CD4-positive, CD25-positive, alpha-beta regulatory T cell (primary cell): ENCODE measurements around the gene SLC5A7. TPM values are rescaled to one million over a fixed set of nuclear protein-coding genes. Genes with fewer than 3 reads are reported as not detected.

Experiments used
- ATAC-seq, 2 donors: fragments of 150-1000 bp; cut with Tn5 transposase; one replicate each; pipeline ENCODE4 v1.10.0; 2021; ENCODE audit warnings: low read depth in 2 of 2, moderate number of reproducible peaks in 2 of 2, moderate library complexity in 1 of 2
- DNase-seq, 3 donors: peaks; one replicate each; pipeline versions ENCODE4 v3.0.0 to v3.0.0-alpha.2; 2012 to 2022; ENCODE audit warnings: mixed read lengths in 1 of 3
- H3K27ac ChIP-seq: one replicate; pipeline ENCODE4 v1.7.0; 2013; ENCODE audit warnings: mild to moderate bottlenecking, low read length; ENCODE audit not compliant: insufficient read depth, poor library complexity, severe bottlenecking
- H3K27me3 ChIP-seq: one replicate; pipeline ENCODE4 v1.7.0; 2013; ENCODE audit warnings: low read length; ENCODE audit not compliant: control insufficient read depth, insufficient read depth
- H3K36me3 ChIP-seq: one replicate; pipeline ENCODE4 v1.7.0; 2013; ENCODE audit warnings: mild to moderate bottlenecking, low read length, moderate library complexity; ENCODE audit not compliant: control insufficient read depth, insufficient read depth
- H3K4me1 ChIP-seq: 2 replicates; pipeline ENCODE4 v1.7.0; 2013; ENCODE audit warnings: mild to moderate bottlenecking, low read length; ENCODE audit not compliant: insufficient read depth, control insufficient read depth, poor library complexity, severe bottlenecking
- H3K4me3 ChIP-seq: one replicate; pipeline ENCODE4 v1.7.0; 2013; ENCODE audit warnings: low read depth, mild to moderate bottlenecking, low read length, moderate library complexity
- H3K9me3 ChIP-seq, 2 experiments: 1 replicate in 1 of 2; 2 replicates in 1 of 2; pipeline ENCODE4 v1.7.0; 2013; ENCODE audit warnings: low read length in 2 of 2, mild to moderate bottlenecking in 1 of 2, moderate library complexity in 1 of 2; ENCODE audit not compliant: control insufficient read depth in 2 of 2
- H3K27ac Mint-ChIP-seq, 3 donors: one replicate each; pipeline ENCODE4 v1.8.0; 2020 to 2022; ENCODE audit warnings: mild to moderate bottlenecking in 3 of 3, mixed read lengths in 3 of 3, moderate library complexity in 2 of 3
- H3K27me3 Mint-ChIP-seq: one replicate; pipeline ENCODE4 v1.8.0; 2022; ENCODE audit warnings: mild to moderate bottlenecking, mixed read lengths
- H3K36me3 Mint-ChIP-seq: one replicate; pipeline ENCODE4 v1.8.0; 2020; ENCODE audit warnings: mixed read lengths
- H3K4me1 Mint-ChIP-seq, 4 donors: one replicate each; pipeline ENCODE4 v1.8.0; 2020 to 2022; ENCODE audit warnings: mixed read lengths in 4 of 4, mild to moderate bottlenecking in 1 of 4
- H3K4me3 Mint-ChIP-seq, 4 donors: one replicate each; pipeline ENCODE4 v1.8.0; 2020 to 2022; ENCODE audit warnings: mild to moderate bottlenecking in 4 of 4, mixed read lengths in 4 of 4, moderate library complexity in 3 of 4
- H3K9me3 Mint-ChIP-seq, 7 donors: one replicate each; pipeline ENCODE4 v1.8.0; 2020 to 2022; ENCODE audit warnings: mixed read lengths in 7 of 7, mild to moderate bottlenecking in 3 of 7, moderate library complexity in 2 of 7
- polyA plus RNA-seq, 4 donors: library from polyadenylated mRNA; unstranded; fragments of 300-500 nt; fragmentation: Illumina TruSeq; gene quantifications; one replicate each; pipeline ENCODE4 v1.2.3, GENCODE V29; 2021
- total RNA-seq: library from RNA; stranded (reverse); gene quantifications from one replicate; pipeline ENCODE4 v1.2.3, GENCODE V29; 2022

Gene SLC5A7
- total and polyA plus RNA-seq, 5 donors from 2014 or later: not detected

- no peaks in the 10 kb centered on the region for H3K9me3 ChIP-seq
- no peaks in the 10 kb centered on the region for H3K27me3 Mint-ChIP-seq
- no peak overlapping the region for H3K27ac Mint-ChIP-seq
- H3K9me3 Mint-ChIP-seq: peaks cover 0 to 5% (median 0%) of the 10 kb centered on the region in 7 donors
- ATAC-seq (no peak), DNase-seq (no peak)
- no peak overlapping the region for H3K4me3 ChIP-seq
- no peaks in the 10 kb centered on the region for H3K36me3 Mint-ChIP-seq
- no peaks in the 10 kb centered on the region for H3K4me1 ChIP-seq
- H3K27me3 ChIP-seq: no peaks in the 10 kb centered on the region
- no peaks in the 10 kb centered on the region for H3K4me1 Mint-ChIP-seq
- no peak overlapping the region for H3K4me3 Mint-ChIP-seq
- no peaks in the 10 kb centered on the region for H3K36me3 ChIP-seq
- no peak overlapping the region for H3K27ac ChIP-seq
These were observed 12.8 kb downstream of the SLC5A7 start for GRCh38 chr2:107999158-107999557.

GRCh38 chr2:108010912-108011591, 24.7 kb downstream of the SLC5A7 start:
- no peak for ATAC-seq

GRCh38 chr2:108013305-108013704, 27.0 kb downstream of the SLC5A7 start:
- H3K4me1 ChIP-seq: no peaks in the 10 kb centered on the region
- H3K27me3 Mint-ChIP-seq: peaks cover 4% of the 10 kb centered on the region
- peaks cover 9 to 17% of the 10 kb centered on the region in 2 experiments for H3K9me3 ChIP-seq
- no peak for ATAC-seq
- no peak overlapping the region for H3K4me3 Mint-ChIP-seq
- DNase-seq: no peak
- no peaks in the 10 kb centered on the region for H3K36me3 Mint-ChIP-seq
- H3K4me3 ChIP-seq: no peak overlapping the region
- H3K27ac Mint-ChIP-seq: no peak overlapping the region
- H3K27ac ChIP-seq: no peak overlapping the region
- peaks cover 0 to 20% (median 3%) of the 10 kb centered on the region in 7 donors for H3K9me3 Mint-ChIP-seq
- H3K4me1 Mint-ChIP-seq: no peaks in the 10 kb centered on the region
- H3K27me3 ChIP-seq: no peaks in the 10 kb centered on the region
- no peaks in the 10 kb centered on the region for H3K36me3 ChIP-seq

More at GRCh38 chr2:108010912-108011591, 24.7 kb downstream of the SLC5A7 start:
- no peaks in the 10 kb centered on the region for H3K36me3 Mint-ChIP-seq
- Histone ChIP-seq H3K4me3 (no peak overlapping the region), H3K27me3 (no peaks in the 10 kb centered on the region), H3K36me3 (no peaks in the 10 kb centered on the region), H3K27ac (no peak overlapping the region), H3K4me1 (no peaks in the 10 kb centered on the region), H3K9me3 (peaks cover 9 to 17% of the 10 kb centered on the region in 2 experiments)
- no peak overlapping the region for H3K27ac Mint-ChIP-seq
- H3K9me3 Mint-ChIP-seq: peaks cover 0 to 20% (median 3%) of the 10 kb centered on the region in 7 donors
- no peaks in the 10 kb centered on the region for H3K4me1 Mint-ChIP-seq
- peaks cover 1% of the 10 kb centered on the region for H3K27me3 Mint-ChIP-seq
- no peak overlapping the region for H3K4me3 Mint-ChIP-seq
- DNase-seq: no peak

DNA sequence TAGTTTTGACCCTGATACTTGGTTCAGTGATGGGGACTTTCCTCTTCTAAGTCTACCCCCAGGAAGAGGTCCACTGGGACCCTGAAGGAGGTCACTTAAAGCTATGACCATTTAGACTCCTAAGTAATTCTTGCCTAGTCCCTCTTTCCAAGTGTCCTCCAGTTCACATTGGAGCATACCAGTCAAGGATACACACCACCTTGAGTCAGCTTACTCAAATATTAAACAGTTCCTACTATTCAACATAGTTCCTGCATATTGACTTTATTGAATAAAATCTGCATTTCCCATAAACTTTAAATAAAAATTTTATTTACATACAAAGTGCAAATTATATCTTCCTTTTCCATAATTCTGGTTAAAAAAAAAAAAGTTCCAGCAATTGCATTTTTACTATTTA, 36.3 kb downstream of the SLC5A7 start:
- no peaks in the 10 kb centered on the region for H3K36me3 ChIP-seq
- Mint-ChIP-seq H3K27me3 (no peaks in the 10 kb centered on the region), H3K27ac (no peak overlapping the region), H3K4me1 (no peaks in the 10 kb centered on the region), H3K36me3 (no peaks in the 10 kb centered on the region), H3K4me3 (no peak overlapping the region), H3K9me3 (peaks cover 0 to 5% (median 0%) of the 10 kb centered on the region in 7 donors)
- H3K27ac ChIP-seq: no peak overlapping the region
- ATAC-seq: no peak
- no peaks in the 10 kb centered on the region for H3K4me1 ChIP-seq
- no peak overlapping the region for H3K4me3 ChIP-seq
- no peak for DNase-seq
- H3K27me3 ChIP-seq: no peaks in the 10 kb centered on the region
- no peaks in the 10 kb centered on the region for H3K9me3 ChIP-seq

- Mint-ChIP-seq H3K4me3 (no peak overlapping the region), H3K9me3 (peaks cover 0 to 5% (median 0%) of the 10 kb centered on the region in 7 donors), H3K36me3 (no peaks in the 10 kb centered on the region), H3K27me3 (no peaks in the 10 kb centered on the region), H3K27ac (no peak overlapping the region), H3K4me1 (no peaks in the 10 kb centered on the region)
- DNase-seq (no peak), ATAC-seq (no peak)
- Histone ChIP-seq H3K4me1 (no peaks in the 10 kb centered on the region), H3K9me3 (no peaks in the 10 kb centered on the region), H3K4me3 (no peak overlapping the region), H3K27me3 (no peaks in the 10 kb centered on the region), H3K36me3 (no peaks in the 10 kb centered on the region), H3K27ac (no peak overlapping the region)
These were observed 37.5 kb downstream of the SLC5A7 start for GRCh38 chr2:108023776-108024175.

DNA sequence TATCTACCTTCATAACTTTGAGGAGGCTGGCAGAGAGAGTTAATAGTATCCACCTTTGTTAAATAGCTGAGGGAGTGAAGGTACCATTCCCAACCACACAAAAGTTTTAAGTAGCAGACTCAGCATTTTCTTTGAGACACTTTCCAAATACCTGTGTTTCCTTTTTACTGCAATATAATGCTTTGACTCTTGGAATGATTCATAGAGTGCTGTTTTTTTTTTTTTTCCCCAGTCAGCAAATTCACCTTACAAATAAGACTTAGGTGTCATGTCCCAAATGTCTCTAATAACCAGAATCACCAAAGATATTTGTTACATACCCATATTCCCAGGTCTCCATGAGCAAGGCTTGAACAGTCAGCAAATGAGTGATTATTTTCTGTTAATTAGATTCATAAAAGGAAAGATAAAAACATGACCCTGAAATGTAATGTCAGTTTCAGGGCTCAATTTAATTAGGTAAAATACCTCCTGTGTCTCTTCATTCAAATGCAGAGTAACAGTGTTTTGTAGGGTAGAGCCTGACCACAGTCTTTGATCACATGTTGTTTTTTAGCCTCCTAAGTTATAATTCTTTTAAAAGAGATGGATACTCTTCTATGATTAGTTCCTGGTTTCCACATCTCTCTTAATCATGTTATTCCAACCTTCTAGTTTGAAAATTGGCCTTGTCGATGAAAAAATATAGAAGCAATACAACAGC, 39.9 kb downstream of the SLC5A7 start:
- no peaks in the 10 kb centered on the region for H3K4me1 ChIP-seq
- Mint-ChIP-seq H3K27ac (no peak overlapping the region), H3K9me3 (peaks cover 0 to 4% (median 0%) of the 10 kb centered on the region in 7 donors), H3K4me1 (no peaks in the 10 kb centered on the region), H3K4me3 (no peak overlapping the region), H3K36me3 (no peaks in the 10 kb centered on the region), H3K27me3 (no peaks in the 10 kb centered on the region)
- H3K9me3 ChIP-seq: no peaks in the 10 kb centered on the region
- H3K27me3 ChIP-seq: no peaks in the 10 kb centered on the region
- no peak overlapping the region for H3K27ac ChIP-seq
- no peak for DNase-seq
- H3K4me3 ChIP-seq: no peak overlapping the region
- no peak for ATAC-seq
- no peaks in the 10 kb centered on the region for H3K36me3 ChIP-seq

DNA sequence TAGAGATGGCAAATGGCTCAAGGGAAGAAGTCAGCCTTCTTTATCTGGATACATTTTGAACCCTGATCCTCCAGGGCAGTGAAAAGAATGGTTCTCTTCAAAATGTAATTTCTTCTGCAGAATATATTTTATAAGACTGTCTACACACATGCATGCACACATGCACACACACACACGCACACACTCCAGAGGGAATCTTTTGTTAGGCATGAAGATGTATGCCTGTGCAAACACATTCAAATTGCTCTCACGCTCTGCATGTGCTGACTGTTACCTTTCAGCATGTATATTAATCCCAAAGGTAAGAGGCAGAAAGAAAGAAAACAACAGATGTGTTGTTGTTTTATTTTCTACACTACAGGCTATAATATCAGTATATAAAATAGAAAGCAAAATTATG, 43.2 kb downstream of the SLC5A7 start:
- Histone ChIP-seq H3K4me1 (no peaks in the 10 kb centered on the region), H3K27me3 (no peaks in the 10 kb centered on the region), H3K9me3 (no peaks in the 10 kb centered on the region), H3K4me3 (no peak overlapping the region), H3K27ac (no peak overlapping the region), H3K36me3 (no peaks in the 10 kb centered on the region)
- H3K9me3 Mint-ChIP-seq: peaks cover 0 to 4% (median 0%) of the 10 kb centered on the region in 7 donors
- H3K27me3 Mint-ChIP-seq: no peaks in the 10 kb centered on the region
- ATAC-seq (no peak), DNase-seq (no peak)
- no peak overlapping the region for H3K27ac Mint-ChIP-seq
- H3K4me3 Mint-ChIP-seq: no peak overlapping the region
- no peaks in the 10 kb centered on the region for H3K36me3 Mint-ChIP-seq
- H3K4me1 Mint-ChIP-seq: no peaks in the 10 kb centered on the region

- no peak for ATAC-seq
- Histone ChIP-seq H3K27ac (no peak overlapping the region), H3K36me3 (no peaks in the 10 kb centered on the region), H3K4me3 (no peak overlapping the region), H3K4me1 (no peaks in the 10 kb centered on the region), H3K27me3 (no peaks in the 10 kb centered on the region), H3K9me3 (no peaks in the 10 kb centered on the region)
- Mint-ChIP-seq H3K36me3 (no peaks in the 10 kb centered on the region), H3K4me3 (no peak overlapping the region), H3K4me1 (no peaks in the 10 kb centered on the region), H3K27me3 (no peaks in the 10 kb centered on the region), H3K9me3 (peaks cover 0 to 4% (median 0%) of the 10 kb centered on the region in 7 donors), H3K27ac (no peak overlapping the region)
- DNase-seq: no peak
These were observed 43.6 kb downstream of the SLC5A7 start for GRCh38 chr2:108029912-108030311.
